Femur (tissue), 1 donor: Measurements from ENCODE around the gene MLPH.
A peak's percentile ranks its signal among the peaks of the same experiment; 100 is the strongest.

Experiments used
- DNase-seq: peaks from one replicate; pipeline ENCODE4 v3.0.0-alpha.2; 2017

Gene MLPH

DNA sequence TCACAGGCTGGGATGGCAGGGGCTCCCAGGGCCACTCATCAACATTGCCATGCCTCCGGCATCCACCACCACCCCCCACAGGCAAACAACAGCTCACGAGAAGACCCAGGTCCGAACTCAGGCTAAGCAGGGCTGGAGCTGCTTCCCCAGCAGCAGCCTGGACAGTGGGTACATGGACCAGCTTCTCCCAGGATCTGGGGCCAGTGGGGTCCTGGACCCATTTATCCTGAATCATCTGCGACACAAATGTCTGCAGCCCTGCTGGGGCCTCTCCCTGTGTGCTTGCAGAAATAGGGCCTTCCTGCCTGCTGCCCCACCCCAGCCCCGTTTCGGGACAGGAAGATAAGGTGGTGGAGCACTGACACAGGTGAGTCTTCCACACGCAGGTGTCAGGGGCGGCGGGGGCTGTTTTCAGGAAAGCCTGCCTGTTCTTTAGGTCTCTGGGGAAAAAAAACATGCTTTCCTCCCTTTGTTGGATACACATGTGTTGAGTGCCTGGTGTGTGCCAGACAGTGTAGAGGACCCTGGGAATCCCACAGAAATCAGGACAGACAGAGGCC, 83.8 kb downstream of the MLPH start:
- DNase-seq, result no peak

DNA sequence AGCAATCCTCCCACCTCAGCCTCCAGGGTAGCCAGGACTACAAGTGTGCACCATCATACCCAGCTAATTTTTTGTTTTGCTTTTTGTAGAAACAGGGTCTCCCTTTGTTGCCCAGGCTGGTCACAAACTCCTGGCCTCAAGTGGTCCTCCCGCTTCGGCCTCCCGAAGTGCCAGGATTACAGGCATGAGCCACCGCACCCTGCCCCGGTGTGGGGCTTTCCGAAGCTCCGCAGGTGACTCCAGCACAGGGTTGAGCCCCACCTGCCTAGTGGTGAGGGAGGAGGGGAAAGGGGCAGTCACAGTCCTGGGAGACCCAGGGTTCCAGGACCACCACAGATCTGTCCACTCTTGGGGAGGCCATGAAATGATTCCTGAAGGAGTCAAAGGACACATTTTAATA, 84.5 kb downstream of the MLPH start:
- DNase-seq, result no peak

DNA sequence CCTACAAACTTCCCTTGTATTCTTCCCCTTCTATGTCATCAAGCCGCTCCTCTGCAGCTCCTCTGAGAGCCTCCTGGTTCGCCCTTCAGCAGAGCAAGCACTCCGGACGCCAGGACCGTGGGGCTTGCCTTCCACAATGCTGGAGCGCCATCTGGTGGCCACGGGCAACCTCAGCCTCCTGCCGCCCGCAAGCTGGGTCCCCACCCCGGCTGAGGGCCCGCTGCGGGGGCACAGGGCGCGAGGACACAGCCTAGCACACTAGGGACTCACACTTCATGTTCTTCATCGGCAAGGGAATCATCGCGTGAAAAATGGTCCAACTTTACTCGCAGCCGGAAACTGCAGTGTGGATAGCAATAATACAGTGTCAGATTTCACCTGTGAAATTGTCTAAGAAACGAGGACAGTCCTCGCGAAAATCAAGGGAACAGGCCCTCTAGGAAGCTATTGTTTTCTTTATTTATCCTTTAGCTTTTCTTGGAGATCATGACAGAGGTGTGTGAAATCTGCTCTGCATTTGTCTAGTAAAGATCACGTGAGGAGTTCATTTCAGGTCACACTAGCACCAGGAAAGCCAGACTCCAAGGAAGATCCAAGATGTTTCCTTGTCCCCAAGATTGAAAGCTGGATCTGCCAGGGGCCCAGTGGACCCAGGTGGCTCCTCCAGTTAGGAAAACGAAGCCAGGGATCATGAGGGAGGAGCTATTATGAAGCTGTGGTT, 85.1 kb downstream of the MLPH start:
- peak; percentile 93 for DNase-seq

DNA sequence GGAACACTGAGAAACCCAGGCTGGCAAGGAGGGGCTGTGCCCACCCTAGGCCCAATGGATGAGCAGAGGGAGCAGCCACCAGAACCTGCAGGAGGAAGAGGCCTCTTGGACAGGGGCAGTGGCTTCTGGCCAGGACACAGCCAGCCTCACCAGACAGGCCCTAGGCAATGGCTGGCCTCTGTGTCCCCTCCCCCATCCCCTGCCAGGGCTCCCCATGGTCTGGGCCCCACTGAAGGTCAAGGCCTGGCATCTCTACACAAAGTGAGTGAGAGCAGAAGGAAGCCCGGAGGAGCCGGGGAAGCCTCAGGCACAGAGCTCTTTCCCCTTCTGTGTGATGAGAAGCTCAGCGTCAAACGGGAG, 85.7 kb downstream of the MLPH start:
- no peak for DNase-seq

DNA sequence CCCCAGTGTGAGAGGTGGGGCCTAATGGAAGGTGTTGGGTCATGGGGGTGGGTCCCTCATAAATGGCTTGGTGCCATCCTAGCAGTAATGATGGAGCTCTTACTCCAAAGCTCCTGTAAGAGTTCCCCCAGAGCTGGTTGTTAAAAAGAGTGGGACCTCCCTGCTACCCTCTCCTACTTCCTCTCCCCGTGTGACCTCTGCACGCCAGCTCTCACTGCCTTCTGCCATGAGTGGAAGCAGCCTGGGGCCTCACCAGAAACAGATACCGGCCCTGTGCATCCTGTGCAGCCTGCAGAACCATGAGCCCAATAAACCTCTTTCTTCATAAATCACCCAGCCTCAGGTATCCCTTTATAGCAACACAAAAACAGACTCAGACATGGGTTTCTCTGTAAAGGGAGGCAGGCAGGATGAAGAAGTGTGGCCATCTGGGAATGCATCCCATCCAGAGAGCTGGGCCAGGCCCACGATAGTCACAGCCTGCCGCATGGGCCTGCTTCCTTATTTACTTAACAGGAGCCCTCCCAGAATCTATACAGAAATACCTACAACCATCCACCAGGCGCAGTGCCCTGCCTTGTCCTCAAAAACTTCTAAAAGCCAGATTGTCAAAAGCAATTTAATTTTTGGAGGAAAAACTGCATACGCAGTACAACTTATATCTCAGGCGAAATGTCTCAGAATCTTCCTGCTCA, 86.8 kb downstream of the MLPH start:
- DNase-seq, result no peak

DNA sequence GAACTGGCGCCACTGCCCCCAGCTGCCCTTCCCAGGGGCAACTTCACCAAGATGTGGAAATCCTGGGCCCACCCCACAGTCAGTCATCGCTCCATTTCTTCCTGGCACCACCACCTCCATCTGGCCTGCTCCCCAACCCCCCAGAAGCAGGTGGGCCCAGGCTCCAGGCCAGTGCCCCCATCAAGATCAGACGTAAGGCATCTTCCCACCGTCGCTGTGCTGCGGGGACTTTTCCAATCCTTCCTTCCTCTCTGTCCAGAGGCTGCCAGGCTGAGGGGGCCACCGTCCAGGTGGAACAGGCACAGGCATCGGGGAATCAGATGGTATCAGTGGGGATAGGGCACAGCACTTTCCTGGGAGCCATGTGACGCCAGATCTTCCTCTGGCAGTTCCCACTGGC, 87.4 kb downstream of the MLPH start:
- no peak for DNase-seq

DNA sequence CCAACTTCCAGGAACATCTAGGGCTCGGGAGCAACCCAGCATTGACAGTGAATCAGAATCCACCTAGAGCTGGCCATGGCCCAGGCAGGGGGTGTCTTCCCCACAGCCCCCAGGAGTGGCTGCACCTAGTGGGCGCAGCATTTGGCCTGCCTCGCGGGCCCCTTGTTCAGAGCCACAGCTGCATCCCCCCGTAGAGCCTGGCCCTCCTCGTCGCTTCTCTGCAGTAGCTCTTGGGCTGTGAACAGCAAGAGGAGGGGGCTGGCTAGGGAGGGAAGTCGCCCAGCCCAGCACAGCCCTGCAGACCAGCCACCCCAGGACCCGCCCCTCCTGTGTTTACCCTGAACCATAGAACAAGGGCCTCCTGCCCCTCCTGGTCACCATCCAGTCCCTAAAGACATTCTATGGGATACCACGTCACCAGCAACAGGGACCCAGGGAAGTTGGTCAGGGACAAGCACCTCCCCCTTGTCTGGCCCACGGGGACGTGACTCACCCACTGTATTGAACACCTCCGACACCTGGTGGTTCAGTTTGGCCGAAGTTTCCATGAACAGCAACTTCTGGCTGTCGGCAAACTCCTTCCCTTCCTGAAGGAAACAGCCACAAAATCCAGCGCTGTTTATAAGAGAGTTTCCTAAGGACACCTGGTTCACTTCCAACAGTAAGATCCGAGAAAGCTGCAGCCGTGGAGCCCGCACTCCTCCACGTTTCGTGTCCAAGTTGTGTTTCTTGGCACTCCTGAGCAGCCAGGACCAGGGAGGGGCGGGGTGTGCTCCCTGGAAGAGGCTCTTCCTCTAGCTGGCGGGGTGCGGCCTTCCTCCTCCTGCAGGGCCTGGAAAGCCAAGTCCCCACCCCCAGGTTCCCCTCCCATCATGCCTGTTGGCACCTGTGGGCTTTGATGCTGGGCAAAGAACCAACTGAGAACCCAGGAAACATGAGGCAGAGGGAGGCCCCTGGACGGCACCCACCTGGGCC, 88.1 kb downstream of the MLPH start:
- peak; percentile 49 for DNase-seq

DNA sequence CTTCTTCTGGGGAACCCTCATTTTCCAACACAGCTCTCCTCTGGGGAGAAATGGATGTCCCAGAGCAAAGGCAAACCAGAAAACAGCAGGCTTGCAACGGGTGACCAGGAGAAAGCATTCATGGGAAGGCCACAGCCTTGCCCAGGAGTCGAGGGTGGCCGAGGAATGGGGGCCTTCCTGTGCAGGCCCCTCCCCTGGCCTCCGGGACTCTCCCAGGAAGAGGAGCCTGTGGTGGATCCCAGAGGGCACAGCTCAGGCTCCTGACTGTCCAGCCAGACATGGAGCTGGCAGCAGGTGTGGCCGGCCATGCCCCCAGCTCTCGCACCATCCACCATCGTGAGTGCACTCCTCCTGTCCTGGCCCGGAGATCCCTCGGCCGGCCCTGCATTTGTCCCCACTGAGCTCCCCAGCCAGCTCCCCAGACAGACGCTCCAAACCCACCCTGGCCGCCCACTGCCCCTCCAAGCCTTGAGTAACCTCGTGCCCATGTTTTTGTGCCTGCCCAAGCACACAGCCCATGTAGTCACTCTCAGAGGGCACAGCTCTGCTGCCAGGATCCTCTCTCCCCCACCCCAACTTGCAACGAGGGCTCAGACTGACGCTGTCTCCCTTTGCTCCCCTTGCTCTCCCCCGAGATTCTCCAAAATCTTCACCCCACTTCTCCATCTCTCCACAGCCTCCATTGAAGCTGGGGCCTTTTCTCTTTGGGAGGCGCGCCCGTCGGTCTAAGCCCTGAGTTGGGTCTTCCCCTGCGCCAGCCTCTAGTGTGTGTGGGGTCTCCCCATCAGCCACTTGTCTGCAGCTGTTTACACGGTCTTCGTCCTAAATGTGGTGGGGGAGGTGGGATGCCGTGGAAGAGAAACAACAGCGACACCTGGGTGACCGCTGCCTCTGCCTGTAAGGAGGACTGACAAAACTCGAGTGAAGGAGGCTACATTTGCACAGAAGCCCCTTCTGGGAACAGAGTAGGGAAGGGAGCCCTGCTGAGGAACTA, 89.1 kb downstream of the MLPH start:
- DNase-seq, result no peak

DNA sequence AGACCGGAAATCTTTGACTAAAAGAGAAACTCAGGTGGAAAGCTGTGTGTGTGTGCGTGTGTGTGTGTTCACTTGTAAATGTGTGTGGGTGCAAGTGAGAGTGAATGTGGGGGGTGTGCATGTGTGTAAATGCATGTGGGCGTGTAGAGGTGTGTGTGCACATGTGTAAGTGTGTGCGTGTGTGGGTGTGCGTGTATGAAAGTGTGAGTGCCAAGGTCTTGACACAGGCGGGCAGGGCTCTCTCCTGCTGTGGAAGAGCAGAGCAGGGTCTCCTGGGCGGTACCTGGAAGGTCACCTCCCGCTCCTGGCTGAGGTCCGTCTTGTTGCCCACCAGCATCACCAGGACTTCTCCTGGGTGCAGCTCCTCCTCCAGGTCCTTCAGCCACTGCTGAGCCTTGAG, 89.9 kb downstream of the MLPH start:
- DNase-seq, result no peak

DNA sequence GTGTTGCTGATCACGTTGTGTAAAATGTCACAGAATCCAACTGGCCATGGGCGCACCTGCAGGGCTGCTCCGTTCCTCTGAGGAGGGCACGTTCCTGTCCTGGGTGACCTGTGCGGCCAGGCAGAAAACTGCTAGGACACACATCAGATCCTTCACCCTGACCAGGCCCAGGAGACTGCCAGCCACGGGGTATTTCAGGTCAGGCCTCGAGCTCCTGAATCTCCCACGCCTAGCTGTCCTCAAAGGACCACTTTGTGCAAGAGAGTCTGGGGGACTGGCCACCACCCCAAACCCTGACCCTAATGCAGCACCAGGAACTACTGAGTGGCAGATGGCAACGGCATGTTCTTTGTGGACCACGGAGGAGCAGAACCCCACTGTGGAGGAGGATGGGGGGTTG, 90.4 kb downstream of the MLPH start:
- no peak for DNase-seq

DNA sequence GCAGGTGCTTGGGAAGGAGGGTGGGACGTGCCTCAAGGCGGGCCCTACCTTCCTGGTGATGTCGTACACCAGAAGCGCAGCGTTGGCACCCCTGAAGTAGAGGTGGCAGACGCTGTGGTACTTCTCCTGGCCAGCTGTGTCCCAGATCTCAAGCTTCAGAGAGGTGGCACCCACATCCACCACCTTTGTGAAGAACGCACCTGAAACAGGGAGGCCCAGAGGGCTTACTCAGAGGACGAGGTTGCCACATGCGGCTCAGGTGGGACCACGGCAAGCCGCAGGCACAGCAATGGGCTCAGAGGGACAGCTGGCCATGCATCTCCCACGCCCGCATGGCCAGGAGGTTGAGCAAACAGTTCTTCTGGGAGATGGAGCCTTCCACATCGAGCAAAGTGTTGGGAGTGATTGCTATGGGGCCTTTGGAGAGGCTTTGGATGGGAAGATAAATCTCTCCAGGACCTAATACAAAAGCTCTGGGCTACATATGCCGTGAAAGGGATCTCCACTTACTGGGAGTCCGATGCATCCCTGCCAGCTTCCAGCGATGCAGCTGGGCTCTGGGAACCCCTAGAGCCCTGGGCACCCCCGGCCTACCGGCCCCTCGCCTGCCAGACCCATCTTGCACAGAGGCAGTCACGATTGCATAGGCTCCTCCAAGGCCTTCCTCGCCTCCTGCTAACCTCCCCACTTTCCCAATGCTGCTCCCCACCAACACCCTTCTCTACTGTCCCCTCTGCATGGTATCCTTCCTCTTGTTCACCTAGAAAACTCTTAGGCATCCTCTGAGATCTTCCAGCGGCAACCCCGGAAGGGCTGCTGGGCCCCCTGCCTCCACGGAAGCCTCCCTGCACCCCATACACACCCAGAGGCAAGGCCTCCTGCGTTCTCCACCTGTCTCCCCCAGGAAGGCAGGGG, 91.2 kb downstream of the MLPH start:
- DNase-seq, result no peak

DNA sequence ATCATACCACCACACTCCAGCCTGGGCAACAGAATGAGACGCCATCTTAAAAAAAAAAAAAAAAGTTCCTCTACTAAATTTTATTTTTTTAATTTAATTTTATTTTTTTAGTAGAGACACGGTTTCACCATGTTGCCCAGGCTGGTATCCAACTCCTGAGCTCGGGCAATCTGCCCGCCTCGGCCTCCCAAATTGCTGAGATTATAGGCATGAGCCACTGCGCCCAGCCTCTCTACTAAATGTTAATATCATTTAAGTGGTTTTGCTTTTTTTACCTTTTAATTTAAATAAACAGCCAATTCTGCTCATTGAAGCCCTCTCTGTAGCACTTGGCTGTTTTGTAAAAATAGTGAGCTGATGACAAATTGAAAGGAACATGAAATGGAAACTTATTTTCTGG, 94.3 kb downstream of the MLPH start:
- DNase-seq, result no peak

DNA sequence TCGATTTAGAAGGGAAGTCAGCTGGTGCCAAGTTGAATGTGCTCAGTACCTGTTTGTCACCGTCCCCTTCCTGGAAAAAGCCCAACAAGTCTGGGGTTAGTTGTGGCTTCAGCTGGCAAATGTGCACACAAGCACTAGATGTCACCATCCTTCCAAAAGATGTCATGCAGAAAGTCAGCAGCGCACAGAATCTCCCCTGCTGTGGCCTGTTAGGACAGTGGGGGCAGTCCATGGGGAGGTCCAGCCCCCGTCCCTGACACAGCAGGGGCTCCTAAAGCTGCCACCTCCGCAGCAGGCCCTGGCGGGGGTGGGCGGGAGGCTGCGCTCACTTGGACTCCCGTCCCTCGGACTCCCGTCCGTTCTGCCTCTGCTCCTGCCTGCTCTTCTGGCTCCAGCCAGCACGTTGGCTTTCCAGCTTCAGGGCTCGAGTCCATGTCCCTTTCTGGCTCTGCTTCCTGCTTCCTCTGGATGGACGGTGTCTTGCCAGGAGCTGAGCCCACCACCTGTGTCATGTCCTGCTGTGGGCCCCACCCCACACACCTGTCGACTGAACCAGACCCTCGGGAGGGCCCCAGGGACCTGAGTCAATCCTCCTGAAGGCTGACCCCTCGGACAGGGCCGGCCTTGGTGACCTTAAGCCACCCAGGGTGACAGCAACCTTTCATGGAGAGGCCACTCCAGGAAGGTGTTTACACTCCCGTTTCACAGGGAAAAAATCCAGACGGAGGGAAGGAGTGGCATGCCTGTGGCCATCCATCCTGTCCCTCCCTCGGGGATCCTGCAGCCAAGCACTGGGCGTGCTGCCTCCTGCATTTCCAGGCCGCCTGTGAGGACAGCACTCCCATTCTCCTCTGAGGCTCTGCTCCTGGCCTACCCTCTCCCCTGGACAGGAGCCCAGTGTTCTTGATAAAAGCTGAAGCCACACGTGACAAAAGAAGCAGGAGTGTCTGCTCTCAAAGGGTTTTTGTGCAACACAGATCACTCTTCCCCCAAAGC, 95.0 kb downstream of the MLPH start:
- peak; percentile 71 for DNase-seq

DNA sequence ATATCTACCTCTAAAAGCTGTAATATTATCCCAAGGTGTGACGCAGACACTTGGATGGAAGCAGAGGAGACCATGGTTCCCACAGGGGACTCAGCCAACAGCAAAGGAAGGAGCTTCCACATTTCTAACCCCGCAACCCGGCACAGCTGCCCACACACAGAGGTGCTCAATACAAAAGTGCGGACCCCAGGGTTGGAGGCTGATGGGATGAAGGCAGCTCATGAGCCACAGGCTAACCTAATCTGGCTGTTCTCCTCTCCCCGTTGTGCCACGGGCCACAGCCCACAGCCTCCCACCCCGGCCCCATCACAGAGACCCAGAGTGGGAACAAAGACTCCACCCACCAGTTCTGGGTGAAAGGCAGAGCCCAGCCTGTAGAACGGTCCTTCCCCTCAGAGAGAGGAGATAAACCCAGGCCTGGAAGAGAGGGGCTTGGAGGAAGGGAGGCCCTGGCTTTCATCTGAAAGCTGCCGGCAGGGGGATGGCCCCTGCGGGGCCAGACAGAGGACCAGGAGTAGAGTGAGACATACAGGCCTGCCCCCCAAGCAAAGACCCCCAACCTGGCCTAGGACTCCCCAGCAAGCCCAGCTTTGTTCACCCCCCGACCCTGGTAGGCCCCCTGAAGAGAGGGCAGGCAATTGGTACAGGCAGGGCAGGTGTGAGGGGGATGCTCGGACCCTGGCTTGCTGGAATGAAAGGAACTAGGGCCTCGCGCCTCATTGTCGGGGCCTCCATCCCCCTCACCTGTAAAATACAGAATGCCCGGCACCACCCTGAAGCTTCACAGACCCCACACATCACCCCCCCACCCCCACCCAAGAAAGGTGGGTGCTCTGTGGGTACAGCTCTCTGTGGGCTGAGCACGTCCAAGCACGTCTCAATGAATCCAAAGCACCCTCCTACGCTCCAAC, 96.6 kb downstream of the MLPH start:
- peak; percentile 13 for DNase-seq

DNA sequence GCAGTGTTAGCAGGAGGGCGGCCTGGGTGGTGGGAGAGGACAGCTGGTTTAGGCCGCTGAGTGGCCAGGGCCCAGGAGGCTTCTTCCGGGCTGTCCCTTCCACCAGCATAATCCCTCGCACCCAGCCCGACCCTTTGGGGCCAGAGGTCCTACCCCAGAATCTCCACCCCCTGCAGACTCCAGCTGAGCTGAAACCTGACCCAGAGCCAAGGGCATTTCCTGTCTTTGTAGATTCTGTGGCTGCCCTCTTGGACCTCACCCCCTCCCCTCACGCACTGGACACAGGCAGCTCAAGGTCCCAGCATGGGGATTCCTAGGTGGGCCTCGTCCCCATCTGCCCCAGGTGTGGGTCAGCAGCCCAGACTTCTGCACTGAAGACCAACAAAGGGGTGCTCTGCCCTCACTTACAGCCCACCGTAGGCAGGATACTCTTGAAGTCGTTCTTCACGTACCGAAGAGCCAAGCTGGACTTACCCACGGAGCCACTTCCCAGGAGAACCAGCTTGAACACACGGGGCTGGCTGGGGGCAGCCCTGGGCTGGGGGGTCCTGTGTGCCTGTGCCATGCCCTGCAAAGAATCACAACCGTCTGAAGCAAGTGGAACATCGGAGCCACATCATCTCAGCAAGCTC, 98.7 kb downstream of the MLPH start:
- DNase-seq, result no peak

DNA sequence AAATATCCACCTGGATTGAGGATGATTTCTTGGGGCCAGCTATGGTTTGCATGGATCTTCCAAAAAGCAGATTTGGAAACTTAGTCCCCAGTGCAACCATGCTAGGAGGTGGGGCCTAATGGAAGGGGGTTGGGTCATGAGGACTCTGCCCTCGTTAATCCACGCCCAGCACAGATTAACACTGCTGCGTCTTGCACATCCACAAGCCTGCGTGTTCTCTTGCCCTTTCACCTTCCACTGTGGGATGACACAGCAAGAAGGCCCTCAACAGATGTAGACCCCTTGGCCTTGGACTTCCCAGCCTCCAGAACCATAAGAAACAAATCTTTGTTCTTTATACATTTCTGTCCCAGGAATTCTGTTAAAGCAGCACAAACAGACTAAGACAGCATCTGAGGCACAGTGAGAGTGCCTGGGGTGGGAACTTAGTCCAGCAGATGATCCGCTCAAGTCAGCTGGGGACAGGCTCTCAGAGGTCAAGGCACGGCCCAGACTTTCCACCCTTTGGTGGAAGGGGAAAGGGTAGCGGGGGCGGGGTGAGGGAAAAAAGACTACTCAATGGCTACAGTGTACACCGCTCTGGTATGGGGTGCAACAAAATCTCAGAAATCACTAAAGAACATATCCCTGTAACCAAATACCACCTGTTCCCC, 101.1 kb downstream of the MLPH start:
- no peak for DNase-seq
